Inflammatory macrophage treated with lipopolysaccharide for 4 hours (primary cell): Measurements from ENCODE around the gene MZF1.
"Not testable (repeated sequence)": the region's sequence is repeated elsewhere in the genome, so short reads cannot be mapped to it uniquely, and the experiment has no call there.

Experiments
- DNase-seq: peaks from one replicate; pipeline ENCODE4 v3.0.0-alpha.2; 2020

Gene MZF1

GRCh38 chr19:58554494-58555368, 18.4 kb downstream of the MZF1 start, which contains the start of gene CHMP2A:
Gene CHMP2A (minus strand): TSS chr19:58555105. CDS start chr19:58554212, 893 bp downstream.
- DNase-seq = peak; percentile 98

- no peak for DNase-seq
These were observed 19.2 kb downstream of the MZF1 start for GRCh38 chr19:58553799-58554493.

GRCh38 chr19:58552655-58553054, 20.5 kb downstream of the MZF1 start:
- DNase-seq = no peak

GRCh38 chr19:58551577-58552471, 21.3 kb downstream of the MZF1 start:
- no peak for DNase-seq

GRCh38 chr19:58551123-58551497, 22.0 kb downstream of the MZF1 start:
- DNase-seq = no peak

- DNase-seq = no peak
These were observed 22.6 kb downstream of the MZF1 start for GRCh38 chr19:58550362-58551122.

GRCh38 chr19:58549664-58550361, 23.3 kb downstream of the MZF1 start:
- no peak for DNase-seq

- DNase-seq = no peak
These were observed 24.1 kb downstream of the MZF1 start for GRCh38 chr19:58548859-58549663.

GRCh38 chr19:58547323-58548312, 25.5 kb downstream of the MZF1 start:
- DNase-seq = no peak

- no peak for DNase-seq
These were observed 27.1 kb downstream of the MZF1 start for GRCh38 chr19:58546019-58546530.

GRCh38 chr19:58545286-58546018, 27.7 kb downstream of the MZF1 start:
- no peak for DNase-seq

GRCh38 chr19:58544591-58545285, 28.4 kb downstream of the MZF1 start:
- peak; percentile 69 for DNase-seq

GRCh38 chr19:58543826-58544590, 29.1 kb downstream of the MZF1 start, which contains the start of gene TRIM28:
Gene TRIM28 (plus strand): TSS chr19:58544064. CDS start chr19:58544758, 694 bp downstream.
- peak; percentile 98 for DNase-seq

GRCh38 chr19:58542641-58543372, 30.3 kb downstream of the MZF1 start:
- DNase-seq = not testable (repeated sequence)

GRCh38 chr19:58539169-58539559, 34.0 kb downstream of the MZF1 start:
- not testable (repeated sequence) for DNase-seq
